Cortex of kidney (tissue), 1 donor: ENCODE measurements around the gene ATG5.
"Not testable (repeated sequence)": the region's sequence is repeated elsewhere in the genome, so short reads cannot be mapped to it uniquely, and the experiment has no call there.

Experiments
- DNase-seq: peaks from one replicate; lab custom pipeline; 2025; lab: John Stamatoyannopoulos, UW

ATG5 gene

DNA sequence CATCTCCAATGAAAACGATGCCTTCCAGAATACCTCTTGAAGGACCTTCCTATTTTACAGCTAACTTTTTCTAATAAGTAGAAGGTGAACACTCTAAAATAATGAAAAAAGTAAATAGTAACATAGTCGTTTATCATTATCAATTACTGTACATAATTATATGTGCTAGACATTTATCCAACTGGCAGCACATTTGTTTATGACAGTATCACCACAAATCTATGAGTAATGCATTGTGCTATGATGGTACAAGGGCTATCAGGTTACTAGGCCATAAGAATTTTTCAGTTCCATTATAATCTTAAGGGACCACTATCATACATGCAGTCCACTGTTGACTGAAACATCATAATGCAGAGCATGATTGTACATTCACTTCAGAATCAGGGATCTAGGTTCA lies 68.4 kb downstream of the ATG5 start:
- DNase-seq = no peak

GRCh38 chr6:106256201-106256968 lies 69.2 kb downstream of the ATG5 start:
- DNase-seq = no peak

- no peak for DNase-seq
Observed at GRCh38 chr6:106255306-106255705, 70.3 kb downstream of the ATG5 start.

DNA sequence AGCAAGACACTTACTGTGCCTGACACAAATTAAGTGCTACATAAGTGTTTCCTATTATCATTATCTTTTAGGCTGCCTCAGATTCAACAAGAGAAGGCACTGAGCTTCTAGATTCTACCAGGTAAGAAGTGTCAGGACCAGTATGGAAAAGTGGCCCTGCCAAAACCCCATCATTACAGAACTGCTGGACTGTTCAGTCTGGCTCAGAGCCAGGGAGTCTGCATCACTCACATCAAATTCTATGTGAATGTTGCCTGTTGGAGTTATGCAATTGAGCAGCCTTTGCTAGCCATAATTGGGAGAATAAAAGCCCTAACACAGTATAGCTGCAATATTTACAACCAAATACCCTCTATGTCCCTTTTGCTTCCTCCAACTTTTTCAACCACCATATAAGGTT lies 70.9 kb downstream of the ATG5 start:
- DNase-seq = no peak

DNA sequence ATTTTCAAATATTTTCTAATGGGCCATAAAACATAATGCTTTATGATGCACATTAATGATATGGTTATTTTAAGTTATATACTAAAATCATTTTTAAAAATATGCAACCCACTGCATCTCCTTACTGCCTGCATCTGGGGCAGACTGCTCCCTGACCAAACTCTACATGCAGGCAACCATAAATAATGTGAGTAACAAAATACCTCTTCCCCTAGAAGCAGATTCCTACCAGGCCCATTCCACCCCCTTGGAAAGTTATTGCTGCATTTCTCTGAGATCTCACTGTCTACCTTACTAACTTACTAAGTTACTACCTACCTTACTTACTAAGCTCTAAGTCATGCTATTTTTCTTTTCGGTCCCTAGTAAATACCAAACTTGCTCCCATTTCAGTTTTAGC lies 71.8 kb downstream of the ATG5 start:
- no peak for DNase-seq

DNA sequence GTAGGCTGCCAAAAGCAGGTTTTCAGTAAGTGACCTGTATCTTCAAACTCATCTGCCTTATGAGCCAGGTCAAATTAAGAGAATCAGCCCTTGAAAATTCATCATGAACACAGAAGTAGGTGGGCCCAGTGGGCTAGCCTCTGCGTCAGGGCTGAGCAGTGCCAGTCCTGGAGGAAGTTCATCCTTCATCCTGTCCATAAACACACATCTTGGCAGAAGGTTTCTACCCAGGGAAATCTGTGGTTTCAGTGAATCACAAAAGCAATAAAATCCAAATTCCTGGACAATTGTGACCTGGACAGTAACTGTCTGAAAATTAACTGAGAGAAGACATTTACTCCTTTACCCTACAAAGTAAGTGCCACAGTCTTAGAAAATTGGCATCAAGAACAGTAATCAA lies 72.4 kb downstream of the ATG5 start:
- DNase-seq = no peak

GRCh38 chr6:106252687-106253086 lies 72.9 kb downstream of the ATG5 start:
- no peak for DNase-seq

DNA sequence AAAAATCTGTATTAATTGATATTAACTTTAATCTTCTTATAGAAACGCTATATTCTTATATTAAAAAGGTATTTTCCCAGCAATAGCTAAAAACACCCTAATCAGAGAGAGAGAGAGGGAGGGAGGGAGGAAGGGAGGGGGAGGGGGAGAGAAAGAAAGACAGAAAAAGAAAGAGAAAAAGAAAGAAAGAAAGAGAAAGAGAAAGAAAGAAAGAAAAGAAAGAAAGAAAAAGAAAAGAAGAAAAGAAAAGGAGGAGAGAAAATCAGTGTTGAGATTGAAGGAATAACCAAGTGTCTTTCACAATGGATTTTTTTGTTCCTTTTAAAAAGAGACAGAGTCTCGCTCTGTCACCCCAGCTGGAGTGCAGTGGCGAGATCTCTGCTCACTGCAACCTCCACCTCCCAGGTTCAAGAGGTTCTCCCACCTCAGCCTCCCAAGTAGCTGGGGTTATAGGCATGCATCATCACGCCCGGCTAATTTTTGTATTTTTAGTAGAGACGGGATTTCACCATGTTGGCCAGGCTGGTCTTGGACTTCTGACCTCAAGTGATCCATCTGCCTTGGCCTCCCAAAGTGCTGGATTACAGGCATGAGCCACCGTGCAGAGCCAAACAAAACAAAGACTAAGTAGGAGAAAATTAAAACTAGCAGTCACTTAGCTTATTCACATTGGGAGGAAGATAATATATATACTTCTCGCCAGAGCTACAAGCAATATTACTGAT lies 73.9 kb downstream of the ATG5 start:
- DNase-seq = not testable (repeated sequence)

DNA sequence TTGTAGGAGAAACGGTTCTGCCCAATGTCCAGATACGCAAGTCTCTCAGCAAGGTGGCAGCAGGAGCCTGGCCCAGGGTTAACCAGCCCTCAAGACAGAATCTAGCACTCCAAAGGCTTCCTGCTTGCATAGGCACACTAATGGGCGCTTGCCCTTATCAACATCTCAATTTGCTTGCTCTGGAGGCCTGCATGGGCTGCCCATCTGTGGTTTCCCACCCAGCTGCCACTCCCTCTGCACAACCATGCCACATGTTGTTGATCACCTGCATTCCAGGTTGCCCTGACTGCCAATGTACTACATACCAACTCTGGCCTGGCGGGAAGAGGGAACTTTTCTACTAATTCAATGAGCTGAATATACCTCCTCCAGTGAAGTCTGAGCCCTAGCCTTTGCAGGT lies 74.6 kb downstream of the ATG5 start:
- DNase-seq = no peak

GRCh38 chr6:106249658-106250057 lies 75.9 kb downstream of the ATG5 start:
- DNase-seq = no peak

DNA sequence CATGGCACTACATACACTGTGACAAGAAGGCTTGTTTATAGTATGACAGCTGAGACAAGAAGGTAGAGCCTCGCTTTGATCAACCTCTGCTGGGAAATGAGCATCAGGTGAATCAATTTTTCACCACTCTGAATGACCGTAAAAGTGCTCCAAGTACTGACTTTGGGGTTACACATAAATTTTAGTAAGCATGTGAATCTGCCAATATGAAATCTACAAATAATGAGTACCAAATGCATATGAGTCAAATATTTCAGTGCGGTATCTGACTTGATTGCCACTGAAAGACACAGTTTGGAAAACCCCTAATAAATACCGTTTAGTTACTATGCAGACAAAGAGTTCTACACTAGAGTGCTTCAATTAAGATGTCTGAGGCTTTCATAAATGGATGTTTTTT lies 77.8 kb downstream of the ATG5 start:
- DNase-seq = no peak

- DNase-seq = no peak
Observed at GRCh38 chr6:106247293-106247692, 78.3 kb downstream of the ATG5 start.

- DNase-seq = no peak
Observed at GRCh38 chr6:106244931-106245330, 80.6 kb downstream of the ATG5 start.

GRCh38 chr6:106244521-106244920 lies 81.0 kb downstream of the ATG5 start:
- DNase-seq = no peak

DNA sequence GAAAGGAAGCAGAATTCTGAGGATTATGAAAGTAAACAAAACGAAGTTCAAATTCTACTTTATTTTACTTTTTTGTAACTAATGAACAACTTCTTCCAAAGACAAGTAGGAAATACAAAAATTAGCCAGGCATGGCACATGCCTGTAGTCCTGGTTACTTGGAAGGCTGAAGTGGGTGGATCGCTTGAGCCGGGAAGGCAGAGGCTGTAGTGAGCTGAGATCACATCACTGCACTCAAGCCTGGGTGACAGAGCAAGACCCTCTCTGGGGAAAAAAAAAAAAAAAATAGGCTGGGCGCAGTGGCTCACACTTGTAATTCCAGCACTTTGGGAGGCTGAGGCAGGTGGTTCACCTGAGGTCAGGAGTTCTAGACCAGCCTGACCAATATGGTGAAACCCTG lies 82.3 kb downstream of the ATG5 start:
- DNase-seq = no peak

GRCh38 chr6:106241498-106241897 lies 84.1 kb downstream of the ATG5 start:
- DNase-seq = no peak

DNA sequence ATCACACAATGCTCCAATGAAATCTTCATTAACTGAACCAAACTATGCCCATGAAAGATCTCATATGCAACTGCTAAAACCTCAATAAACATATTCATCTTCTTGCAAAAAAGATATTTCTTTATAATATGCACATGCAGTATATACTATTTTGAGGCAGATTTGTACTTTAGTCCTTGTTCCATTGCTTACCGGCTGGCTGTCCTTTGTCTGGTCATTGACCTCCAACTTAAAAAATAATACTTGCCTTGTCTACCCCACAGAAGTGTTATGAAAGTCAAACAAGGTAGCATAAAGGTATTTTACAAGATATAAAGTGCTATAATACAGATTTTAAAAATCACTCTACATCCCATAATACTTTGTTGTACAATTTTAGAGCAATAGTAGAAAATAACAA lies 88.3 kb downstream of the ATG5 start:
- DNase-seq = no peak

GRCh38 chr6:106229876-106230445 lies 95.6 kb downstream of the ATG5 start:
- not testable (repeated sequence) for DNase-seq

DNA sequence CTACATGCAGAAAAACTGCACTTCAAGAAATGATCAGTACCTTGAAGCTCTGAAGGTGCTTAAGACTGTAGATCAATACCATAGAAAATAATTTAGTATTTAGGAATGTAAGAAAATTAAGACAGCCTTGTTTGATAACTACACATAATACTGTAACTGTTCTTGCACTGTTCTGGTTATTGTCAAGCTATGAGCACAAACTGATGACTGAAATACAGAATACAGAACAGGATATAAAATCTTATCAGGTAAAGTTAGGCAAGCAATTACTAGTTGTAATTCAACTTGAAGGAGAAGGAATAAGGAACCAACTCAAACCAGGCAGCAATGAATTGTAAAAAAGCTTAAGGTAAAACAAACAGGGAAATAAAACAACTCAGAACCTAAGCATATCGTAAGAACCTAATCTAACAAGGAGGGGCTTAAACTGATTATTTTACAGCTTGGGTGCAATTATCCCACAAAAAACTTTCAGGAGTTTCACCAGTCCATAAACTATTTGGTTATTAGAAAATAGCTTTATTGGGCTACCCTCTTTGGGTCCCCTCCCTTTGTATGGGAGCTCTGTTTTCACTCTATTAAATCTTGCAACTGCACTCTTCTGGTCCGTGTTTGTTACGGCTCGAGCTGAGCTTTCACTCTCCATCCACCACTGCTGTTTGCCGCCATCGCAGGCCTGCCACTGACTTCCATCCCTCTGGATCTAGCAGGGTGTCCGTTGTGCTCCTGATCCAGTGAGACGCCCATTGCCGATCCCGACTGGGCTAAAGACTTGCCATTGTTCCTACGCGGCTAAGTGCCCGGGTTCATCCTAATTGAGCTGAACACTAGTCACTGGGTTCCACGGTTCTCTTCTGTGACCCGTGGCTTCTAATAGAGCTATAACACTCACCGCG lies 97.7 kb downstream of the ATG5 start:
- no peak for DNase-seq

DNA sequence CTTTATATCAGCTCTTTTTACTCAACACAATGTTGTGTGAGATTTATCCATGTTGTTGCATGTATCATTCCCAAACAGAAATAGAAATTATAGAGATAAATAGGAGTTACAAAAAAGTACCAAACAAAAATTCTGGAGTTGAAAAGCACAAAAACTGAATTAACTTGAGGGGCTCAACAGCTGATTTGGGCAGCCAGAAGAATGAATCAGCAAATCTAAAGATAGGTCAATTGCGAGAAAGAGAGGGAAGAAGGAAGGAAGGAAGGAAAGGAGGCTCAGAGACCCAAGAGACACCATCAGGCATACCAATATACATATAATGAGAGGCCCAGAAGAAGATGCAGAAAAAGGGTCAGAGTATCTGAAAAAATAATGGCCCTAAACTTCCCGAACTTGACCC lies 98.9 kb downstream of the ATG5 start:
- no peak for DNase-seq

DNA sequence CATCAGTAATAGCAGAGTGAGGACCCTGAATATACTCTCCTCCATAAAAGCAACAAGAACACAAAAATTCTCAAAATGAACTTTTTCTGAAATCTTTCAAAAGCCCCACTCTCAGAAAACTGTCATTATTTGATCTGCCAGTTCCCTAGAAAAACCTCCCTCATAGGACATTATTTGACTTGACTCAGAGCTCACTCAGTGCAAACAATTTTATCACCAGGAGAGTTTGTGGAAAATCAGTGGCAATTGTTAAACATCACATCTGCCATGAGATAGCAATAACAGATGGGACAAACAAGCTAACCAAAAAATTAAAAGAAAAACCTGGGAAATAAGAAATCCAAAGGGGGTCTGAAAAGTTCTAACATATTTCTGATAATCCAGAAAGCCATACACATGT lies 100.0 kb downstream of the ATG5 start:
- no peak for DNase-seq

DNA sequence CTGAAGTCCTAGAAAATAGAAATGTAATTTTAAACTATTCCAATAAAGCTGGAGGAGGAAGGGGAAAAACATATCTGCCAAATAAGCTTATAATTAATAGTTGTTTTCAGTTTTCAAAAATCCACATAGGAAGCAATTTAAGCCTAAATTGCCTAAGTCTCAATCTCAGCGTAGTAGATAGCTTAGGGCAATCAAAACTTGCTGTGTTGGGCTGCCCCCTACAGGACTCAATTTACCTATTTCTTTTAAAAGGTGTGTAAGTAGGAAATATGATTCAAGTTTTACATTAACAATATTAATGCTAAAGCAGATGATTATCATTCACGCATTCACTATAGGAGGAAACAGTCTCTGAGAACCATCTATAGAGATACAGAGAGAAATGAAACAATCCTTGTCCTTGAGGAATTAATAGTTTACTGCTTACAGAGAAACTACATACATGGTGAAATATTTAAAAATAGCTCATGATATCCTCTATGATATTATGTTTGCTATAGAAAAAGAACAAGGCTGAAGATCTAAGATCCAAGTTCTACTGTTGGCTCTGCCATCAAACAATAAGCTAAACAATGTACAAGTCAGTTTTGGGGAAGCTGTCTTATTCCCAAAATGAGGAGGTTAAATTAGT lies 102.1 kb downstream of the ATG5 start:
- no peak for DNase-seq
